ENCODE data around the gene LRCOL1.

LRCOL1 gene

DNA sequence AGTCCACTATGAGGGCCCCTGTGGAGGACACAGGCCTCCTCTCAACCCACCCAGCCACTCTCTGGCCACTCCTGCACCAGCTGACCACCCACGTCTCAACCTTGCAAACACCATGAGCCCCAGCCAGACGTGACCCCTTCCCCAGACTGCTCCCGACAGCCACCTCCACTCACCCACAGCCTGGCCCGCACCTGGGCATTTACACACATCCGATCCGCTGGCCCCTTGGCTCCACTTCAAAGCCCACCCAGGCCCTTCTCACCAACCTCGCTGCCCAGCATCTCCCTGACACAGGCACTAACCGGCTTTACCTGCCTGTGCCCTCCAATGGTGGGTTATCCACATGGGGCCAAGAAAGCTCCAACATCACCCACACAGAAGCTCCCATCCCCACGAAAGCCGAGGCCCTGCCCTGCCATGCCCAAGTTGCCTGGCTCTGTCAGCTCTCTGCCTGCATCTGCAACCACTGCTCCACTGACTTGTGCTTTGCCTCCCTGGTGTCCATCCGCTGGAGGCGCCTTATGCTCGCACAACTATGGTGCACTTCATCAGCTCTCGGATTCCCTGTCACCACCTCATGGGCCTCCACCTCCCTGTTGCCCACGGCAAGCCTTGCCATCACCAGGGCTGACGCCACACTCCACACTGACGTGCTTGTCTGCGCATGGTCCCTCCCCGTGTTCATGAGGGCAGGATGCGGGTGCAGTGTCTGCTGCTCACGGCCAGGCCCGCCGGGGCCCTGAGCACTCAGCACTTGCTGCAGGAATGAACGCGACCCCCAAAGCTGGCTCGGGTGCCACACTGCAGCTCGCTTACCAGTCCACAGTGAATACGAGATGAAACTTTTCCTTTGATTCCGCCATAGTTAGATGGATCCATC lies 24.9 kb upstream of the LRCOL1 start:
- no peak for DNase-seq (ENCODE audit: low read depth)

GRCh38 chr12:132634411-132634990 lies 24.1 kb upstream of the LRCOL1 start:
- no peak for DNase-seq (ENCODE audit: low read depth)

GRCh38 chr12:132633901-132634300 lies 23.5 kb upstream of the LRCOL1 start:
- no peak for DNase-seq (ENCODE audit: low read depth)

DNA sequence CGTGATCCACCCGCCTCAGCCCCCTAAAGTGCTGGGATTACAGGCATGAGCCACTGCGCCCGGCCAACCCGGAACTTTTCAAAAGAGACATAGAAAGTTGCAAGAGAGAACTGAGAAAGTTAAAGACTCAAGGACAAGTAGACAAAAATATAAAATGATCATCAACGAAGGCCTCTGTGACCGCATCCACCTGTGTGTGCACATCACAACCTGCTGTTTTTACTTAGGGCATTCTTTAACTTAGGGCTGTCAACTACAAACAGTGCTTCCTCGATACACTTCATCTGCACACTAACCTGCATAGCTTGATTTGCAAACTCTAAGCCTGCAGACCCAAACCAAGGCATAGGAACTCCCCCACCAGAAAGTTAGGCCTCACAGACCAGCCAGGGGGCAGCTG lies 23.0 kb upstream of the LRCOL1 start:
- no peak for DNase-seq (ENCODE audit: low read depth)

- DNase-seq (ENCODE audit: low read depth): no peak
These were observed 22.3 kb upstream of the LRCOL1 start for GRCh38 chr12:132632521-132633228.

GRCh38 chr12:132631666-132632065 lies 21.3 kb upstream of the LRCOL1 start:
- DNase-seq (ENCODE audit: low read depth): no peak

- no peak for DNase-seq (ENCODE audit: low read depth)
These were observed 20.3 kb upstream of the LRCOL1 start for GRCh38 chr12:132630672-132631071.

DNA sequence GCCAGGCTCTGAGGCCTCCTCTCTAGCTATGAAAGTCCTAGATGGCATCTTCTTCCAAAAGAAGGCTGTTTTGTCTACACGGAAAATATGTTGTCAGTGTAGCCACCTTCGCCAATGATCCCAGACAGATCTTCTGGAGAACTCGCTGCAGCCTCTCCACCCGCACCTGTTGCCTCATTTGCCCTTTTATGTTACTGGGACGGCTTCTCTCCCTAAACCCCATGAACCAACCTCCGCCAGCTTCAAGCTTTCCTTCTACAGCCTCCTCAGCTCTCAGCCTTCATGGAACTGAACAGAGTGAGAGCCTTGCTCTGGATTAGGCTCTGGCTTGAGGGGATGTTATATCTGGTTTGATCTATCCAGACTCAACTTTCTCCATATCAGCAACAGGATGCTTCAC lies 18.9 kb upstream of the LRCOL1 start:
- no peak for DNase-seq (ENCODE audit: low read depth)

DNA sequence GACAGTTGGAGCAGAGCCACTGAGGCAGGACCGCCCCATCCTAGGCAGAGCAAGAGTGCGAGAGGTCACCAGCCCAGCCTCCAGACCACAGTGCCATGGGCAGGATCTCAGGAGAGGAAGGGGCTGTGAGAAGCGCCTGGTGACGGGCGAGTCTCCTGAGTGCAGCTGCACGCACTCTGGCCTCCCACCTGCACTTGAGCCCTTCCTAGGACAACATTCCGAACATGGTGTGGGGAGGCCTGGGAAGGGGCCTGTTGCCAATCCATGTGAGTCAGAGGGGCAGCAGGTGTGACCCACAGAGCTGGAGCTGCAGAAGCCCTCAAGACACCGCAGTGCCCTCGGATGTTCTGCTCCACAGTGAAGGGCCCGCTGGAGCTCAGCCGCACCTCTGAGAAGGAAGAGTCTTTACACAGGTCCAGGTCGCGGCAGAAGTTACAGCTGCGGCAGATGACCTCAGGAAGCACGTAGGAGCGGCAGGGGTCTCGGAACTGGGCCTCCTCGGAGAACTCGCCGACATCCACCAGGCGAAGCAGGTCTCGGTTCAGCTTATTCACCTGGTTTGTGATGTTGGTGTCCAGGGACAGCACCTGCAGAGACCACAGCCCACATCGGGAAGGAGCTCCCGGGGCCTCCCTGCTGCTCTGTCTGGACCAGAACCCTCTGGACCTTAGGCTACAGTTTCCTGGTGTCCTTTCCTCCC lies 15.5 kb upstream of the LRCOL1 start:
- DNase-seq (ENCODE audit: low read depth): no peak

DNA sequence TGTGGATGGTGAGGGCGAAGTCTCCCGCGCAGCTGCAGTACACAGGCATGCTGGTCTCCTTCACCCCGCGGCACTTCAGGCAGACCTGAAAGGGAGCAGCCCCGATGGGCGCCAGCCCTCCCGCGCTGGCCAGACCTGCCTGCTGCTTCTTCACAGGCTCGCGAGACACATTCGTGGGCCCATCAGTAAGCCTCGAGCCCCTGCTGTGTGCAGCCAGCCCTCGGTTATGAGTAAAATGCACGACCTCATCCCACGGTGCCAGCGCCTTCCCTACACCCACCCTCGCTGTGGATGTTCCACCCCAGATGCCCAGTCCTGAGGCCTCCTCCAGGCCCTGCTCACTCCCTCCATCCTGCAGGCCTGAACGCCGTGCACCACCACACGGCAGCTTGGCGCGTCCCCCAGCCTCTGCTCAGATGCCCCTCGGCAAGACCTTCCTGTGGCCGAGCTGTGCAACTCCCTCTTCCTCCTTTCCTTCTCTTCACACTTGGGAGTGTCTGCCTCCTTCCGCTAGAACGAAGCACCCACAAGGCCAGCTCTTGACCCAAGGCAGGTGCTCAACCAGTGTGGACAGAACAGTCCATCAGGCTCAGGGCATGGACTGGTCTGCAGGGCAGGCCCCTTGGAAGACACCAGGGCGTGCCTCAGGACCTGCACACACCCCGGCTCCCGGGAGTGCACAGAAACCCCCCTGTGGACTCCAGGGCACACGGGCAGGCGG lies 14.7 kb upstream of the LRCOL1 start:
- DNase-seq (ENCODE audit: low read depth): no peak

DNA sequence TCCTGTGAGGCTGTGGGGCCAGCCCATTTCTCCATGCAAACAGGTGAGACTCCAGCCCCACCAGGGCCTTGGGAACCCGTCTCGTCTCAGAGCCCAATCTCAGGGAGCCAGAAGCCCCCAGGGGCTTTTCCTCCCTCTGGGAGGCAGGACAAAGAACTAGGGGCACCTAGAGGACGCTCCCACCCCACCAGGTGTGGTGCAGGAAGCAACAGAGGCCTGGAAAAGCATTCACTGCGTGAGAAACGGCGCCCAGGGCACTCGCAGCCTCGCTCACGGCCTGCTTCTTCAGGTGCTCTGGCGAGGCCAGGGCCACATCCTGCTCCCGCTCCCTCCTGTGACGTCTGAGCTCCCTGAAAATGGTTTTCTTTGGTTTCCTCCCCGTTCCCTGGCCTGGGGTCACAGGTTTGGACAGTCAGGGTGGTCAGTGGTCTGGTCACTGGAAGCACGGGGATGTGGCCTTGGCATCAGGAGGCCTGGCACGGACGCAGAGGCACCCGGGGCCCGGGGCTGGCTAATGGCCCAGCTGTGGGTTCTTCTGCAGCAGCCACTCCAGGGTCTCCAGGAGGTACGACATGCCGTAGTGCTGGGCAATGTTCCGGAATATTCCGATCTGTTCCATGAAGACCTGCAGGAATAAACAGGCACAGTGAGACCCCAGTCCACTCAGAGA lies 13.9 kb upstream of the LRCOL1 start:
- DNase-seq (ENCODE audit: low read depth): no peak

GRCh38 chr12:132623072-132623869 lies 12.9 kb upstream of the LRCOL1 start:
- DNase-seq (ENCODE audit: low read depth): no peak

DNA sequence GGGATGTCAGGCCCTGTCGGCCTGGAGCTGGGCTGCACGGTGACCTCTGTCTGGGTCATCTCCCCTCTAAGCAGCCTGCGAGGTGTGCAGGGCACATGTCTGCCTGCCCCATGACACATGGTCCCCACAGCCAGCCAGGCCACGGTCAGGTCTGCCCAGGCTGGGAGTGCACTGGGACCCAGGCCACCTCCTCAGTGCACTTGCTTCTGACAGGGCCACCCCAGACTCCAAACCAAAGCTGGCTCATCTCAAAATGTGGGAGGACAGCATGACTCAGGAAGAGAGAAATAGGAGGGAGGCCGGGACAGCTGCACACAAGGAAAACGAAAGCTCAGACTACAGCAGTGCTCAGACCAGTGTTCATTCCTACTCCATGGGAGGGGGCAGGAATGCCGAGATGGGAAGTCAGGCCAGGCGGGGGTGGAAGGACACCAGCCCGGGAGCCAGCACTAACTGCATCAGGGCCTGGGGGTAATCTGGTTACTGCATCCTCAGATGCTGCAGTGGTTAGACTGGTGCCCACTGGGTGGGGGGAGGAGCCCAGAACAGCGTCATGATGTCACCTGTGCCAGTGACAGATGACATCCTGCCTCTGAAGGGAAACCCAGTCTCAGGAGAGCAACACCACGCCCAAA lies 12.2 kb upstream of the LRCOL1 start:
- no peak for DNase-seq (ENCODE audit: low read depth)

- no peak for DNase-seq (ENCODE audit: low read depth)
These were observed 11.5 kb upstream of the LRCOL1 start for GRCh38 chr12:132621657-132622435.

DNA sequence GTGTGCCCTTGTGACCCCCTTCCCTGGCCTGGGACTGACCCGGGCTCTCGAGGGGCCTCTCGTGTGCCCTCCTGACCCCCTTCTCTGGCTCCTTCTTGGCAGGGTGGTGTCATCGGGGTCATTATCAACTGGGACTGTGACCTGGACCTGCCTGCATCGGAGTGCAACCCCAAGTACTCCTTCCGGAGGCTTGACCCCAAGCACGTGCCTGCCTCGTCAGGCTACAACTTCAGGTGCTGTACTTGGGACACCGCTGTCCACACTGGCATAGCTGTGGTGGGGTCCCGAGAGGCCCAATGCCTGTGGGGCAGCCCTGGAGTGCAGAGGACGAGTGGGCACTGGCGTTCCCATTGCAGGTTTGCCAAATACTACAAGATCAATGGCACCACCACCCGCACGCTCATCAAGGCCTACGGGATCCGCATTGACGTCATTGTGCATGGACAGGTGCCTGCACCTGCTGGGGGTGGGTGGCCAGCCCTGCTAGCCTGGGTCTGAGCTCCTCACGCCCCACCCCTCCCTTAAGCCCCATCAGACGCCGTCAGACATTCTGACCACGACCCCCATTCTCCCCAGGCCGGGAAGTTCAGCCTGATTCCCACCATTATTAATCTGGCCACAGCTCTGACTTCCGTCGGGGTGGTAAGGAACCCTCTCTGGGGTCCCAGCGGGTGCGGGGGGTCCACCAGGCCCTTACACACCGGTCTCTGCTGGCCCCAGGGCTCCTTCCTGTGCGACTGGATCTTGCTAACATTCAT lies 10.7 kb upstream of the LRCOL1 start:
- no peak for DNase-seq (ENCODE audit: low read depth)

DNA sequence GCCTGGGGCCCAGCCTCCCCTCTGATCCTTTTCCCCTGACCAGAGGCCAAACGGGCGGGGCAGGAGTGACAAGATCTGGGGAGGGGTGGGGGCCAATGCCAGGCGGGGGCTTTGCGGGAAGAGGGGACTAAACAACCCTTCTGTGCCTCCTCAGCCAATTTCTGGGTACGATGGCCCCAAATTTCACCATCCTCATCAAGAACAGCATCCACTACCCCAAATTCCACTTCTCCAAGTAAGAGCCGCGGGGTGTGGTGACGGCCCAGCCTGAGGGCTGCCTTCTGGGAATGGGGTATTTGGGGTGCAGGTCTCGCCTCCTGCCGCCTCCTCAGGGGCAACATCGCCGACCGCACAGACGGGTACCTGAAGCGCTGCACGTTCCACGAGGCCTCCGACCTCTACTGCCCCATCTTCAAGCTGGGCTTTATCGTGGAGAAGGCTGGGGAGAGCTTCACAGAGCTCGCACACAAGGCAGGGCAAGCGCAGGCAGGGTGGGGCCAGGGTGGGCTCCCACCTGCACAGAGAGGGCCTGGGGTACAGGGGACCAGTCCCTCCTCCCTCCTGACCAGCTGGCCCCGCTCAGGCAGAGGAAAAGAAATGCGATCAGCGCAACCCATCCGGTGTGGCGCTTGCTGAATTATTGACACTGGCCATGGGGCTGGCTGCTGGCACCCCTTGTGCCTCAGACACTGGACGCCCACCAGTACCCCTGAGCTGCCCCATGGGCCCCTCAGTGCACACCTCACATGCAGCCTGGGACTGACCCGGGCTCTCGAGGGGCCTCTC lies 9.9 kb upstream of the LRCOL1 start:
- DNase-seq (ENCODE audit: low read depth): no peak

GRCh38 chr12:132619386-132620112 lies 9.2 kb upstream of the LRCOL1 start:
- DNase-seq (ENCODE audit: low read depth): no peak
